ENCODE data around the gene COX6A2. TPM values are rescaled to one million over a fixed set of nuclear protein-coding genes. Genes with fewer than 3 reads are reported as not detected.

COX6A2 gene
- total RNA-seq, 1 experiment from 2014 or later: not detected

- TF ChIP-seq, protein P1, sequence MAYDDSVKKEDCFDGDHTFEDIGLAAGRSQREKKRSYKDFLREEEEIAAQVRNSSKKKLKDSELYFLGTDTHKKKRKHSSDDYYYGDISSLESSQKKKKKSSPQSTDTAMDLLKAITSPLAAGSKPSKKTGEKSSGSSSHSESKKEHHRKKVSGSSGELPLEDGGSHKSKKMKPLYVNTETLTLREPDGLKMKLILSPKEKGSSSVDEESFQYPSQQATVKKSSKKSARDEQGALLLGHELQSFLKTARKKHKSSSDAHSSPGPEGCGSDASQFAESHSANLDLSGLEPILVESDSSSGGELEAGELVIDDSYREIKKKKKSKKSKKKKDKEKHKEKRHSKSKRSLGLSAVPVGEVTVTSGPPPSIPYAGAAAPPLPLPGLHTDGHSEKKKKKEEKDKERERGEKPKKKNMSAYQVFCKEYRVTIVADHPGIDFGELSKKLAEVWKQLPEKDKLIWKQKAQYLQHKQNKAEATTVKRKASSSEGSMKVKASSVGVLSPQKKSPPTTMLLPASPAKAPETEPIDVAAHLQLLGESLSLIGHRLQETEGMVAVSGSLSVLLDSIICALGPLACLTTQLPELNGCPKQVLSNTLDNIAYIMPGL (CRISPR knock-in tag; IDR thresholded peaks at IDR 0.05): no peak
- TF ChIP-seq NFYB (CRISPR knock-in tag; conservative IDR thresholded peaks at IDR 0.05; ENCODE audit: low read depth): no peak
- no peak for TF ChIP-seq JAZF1 (CRISPR knock-in tag; IDR thresholded peaks at IDR 0.05)
- TF ChIP-seq, protein P2, sequence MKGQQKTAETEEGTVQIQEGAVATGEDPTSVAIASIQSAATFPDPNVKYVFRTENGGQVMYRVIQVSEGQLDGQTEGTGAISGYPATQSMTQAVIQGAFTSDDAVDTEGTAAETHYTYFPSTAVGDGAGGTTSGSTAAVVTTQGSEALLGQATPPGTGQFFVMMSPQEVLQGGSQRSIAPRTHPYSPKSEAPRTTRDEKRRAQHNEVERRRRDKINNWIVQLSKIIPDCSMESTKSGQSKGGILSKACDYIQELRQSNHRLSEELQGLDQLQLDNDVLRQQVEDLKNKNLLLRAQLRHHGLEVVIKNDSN (CRISPR knock-in tag; IDR thresholded peaks at IDR 0.05): no peak
- TF ChIP-seq, protein P3, sequence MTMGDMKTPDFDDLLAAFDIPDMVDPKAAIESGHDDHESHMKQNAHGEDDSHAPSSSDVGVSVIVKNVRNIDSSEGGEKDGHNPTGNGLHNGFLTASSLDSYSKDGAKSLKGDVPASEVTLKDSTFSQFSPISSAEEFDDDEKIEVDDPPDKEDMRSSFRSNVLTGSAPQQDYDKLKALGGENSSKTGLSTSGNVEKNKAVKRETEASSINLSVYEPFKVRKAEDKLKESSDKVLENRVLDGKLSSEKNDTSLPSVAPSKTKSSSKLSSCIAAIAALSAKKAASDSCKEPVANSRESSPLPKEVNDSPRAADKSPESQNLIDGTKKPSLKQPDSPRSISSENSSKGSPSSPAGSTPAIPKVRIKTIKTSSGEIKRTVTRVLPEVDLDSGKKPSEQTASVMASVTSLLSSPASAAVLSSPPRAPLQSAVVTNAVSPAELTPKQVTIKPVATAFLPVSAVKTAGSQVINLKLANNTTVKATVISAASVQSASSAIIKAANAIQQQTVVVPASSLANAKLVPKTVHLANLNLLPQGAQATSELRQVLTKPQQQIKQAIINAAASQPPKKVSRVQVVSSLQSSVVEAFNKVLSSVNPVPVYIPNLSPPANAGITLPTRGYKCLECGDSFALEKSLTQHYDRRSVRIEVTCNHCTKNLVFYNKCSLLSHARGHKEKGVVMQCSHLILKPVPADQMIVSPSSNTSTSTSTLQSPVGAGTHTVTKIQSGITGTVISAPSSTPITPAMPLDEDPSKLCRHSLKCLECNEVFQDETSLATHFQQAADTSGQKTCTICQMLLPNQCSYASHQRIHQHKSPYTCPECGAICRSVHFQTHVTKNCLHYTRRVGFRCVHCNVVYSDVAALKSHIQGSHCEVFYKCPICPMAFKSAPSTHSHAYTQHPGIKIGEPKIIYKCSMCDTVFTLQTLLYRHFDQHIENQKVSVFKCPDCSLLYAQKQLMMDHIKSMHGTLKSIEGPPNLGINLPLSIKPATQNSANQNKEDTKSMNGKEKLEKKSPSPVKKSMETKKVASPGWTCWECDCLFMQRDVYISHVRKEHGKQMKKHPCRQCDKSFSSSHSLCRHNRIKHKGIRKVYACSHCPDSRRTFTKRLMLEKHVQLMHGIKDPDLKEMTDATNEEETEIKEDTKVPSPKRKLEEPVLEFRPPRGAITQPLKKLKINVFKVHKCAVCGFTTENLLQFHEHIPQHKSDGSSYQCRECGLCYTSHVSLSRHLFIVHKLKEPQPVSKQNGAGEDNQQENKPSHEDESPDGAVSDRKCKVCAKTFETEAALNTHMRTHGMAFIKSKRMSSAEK (CRISPR knock-in tag; IDR thresholded peaks at IDR 0.05; ENCODE audit: borderline replicate concordance): no peak
- TF ChIP-seq TEAD4 (CRISPR knock-in tag; IDR thresholded peaks at IDR 0.05): no peak
- TF ChIP-seq ATF6 (CRISPR knock-in tag; IDR thresholded peaks at IDR 0.05): no peak
- no peak for TF ChIP-seq SP1 (CRISPR knock-in tag; conservative IDR thresholded peaks at IDR 0.05)
- no peak for TF ChIP-seq E2F5 (CRISPR knock-in tag; IDR thresholded peaks at IDR 0.05)
- no peak for TF ChIP-seq NR2C2 (CRISPR knock-in tag; IDR thresholded peaks at IDR 0.05)
Measured at GRCh38 chr16:31465788-31466370, 37.7 kb upstream of the COX6A2 start (continued).

DNA sequence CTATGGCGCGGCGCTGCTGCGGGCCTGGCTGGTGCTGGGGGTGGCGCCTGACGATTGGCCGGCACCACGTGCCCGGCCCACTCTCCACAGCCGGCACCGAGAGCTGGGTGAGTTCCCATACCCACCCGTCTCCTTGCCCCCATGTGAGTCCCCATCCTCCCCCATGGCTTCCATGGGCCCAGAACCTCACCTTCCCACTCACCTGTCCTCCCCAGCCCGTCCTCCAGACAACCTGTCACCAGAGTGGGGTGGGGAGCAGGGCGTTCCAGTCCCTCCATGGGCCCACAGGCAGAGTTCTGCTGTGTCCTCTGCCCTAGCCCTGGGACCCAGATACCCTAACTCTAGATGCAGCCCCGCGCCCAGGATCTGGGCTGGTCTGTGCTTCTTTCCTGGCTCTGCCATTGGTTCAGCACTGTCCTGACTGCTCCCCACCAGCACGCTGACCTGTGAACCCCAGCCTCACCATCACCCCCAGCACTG is 36.7 kb upstream of the COX6A2 start:
- ATAC-seq (no peak), DNase-seq (ENCODE audit: low spot score) (no peak)
- POLR2A ChIA-PET: no interaction called here
- Mint-ChIP-seq H3K4me3 (no peak overlapping the region), H3K4me1 (peaks cover 2% of the 10 kb centered on the region; the same call in 1 of the 2 replicates), H3K36me3 (peaks cover 15% of the 10 kb centered on the region; the same call in 1 of the 2 replicates), H3K9me3 (no peaks in the 10 kb centered on the region), H3K27me3 (ENCODE audit: low read depth) (no peaks in the 10 kb centered on the region; the same call in none of the 2 replicates), H3K27ac (no peak overlapping the region)
- CTCF ChIA-PET: no interaction called here
- no peak for TF ChIP-seq SP1 (CRISPR knock-in tag; conservative IDR thresholded peaks at IDR 0.05)
- TF ChIP-seq CTCF (IDR thresholded peaks at IDR 0.05): no peak
- TF ChIP-seq FOXP1 (CRISPR knock-in tag; IDR thresholded peaks at IDR 0.05; ENCODE audit: borderline replicate concordance): no peak
- TF ChIP-seq PRRX2 (CRISPR knock-in tag; IDR thresholded peaks at IDR 0.05): no peak
- no peak for TF ChIP-seq NFE2L1 (CRISPR knock-in tag; IDR thresholded peaks at IDR 0.05)
- no peak for TF ChIP-seq HMGA2 (CRISPR knock-in tag; IDR thresholded peaks at IDR 0.05)
- TF ChIP-seq ZNF416 (CRISPR knock-in tag; IDR thresholded peaks at IDR 0.05): no peak
- TF ChIP-seq, protein P4, sequence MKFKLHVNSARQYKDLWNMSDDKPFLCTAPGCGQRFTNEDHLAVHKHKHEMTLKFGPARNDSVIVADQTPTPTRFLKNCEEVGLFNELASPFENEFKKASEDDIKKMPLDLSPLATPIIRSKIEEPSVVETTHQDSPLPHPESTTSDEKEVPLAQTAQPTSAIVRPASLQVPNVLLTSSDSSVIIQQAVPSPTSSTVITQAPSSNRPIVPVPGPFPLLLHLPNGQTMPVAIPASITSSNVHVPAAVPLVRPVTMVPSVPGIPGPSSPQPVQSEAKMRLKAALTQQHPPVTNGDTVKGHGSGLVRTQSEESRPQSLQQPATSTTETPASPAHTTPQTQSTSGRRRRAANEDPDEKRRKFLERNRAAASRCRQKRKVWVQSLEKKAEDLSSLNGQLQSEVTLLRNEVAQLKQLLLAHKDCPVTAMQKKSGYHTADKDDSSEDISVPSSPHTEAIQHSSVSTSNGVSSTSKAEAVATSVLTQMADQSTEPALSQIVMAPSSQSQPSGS (CRISPR knock-in tag; IDR thresholded peaks at IDR 0.05; ENCODE audit: borderline replicate concordance, low read depth): no peak
- no peak for TF ChIP-seq NR3C1 (CRISPR knock-in tag; conservative IDR thresholded peaks at IDR 0.05; ENCODE audit: low read depth)
- no peak for TF ChIP-seq ZNF281 (CRISPR knock-in tag; IDR thresholded peaks at IDR 0.05)
- no peak for TF ChIP-seq JAZF1 (CRISPR knock-in tag; IDR thresholded peaks at IDR 0.05)
